SK-N-SH (cell line): Measurements from ENCODE around the gene SPACA5. TPM values are rescaled to one million over a fixed set of nuclear protein-coding genes. Genes with fewer than 3 reads are reported as not detected.

Source experiments
- CTCF ChIA-PET: fragments of 300-600, 350-600 bp; formaldehyde crosslinking; extraction: SDS; loops from one replicate; lab custom pipeline; 2021; lab: Yijun Ruan, JAX
- POLR2A ChIA-PET: fragments of 350-600 bp; sonication (Branson Sonifier 250); formaldehyde crosslinking; extraction: SDS; loops from one replicate; lab custom pipeline; 2020; ENCODE audit warnings: antibody characterized with exemption, inconsistent platforms; lab: Yijun Ruan, JAX
- DNase-seq: peaks from one replicate; pipeline ENCODE4 v3.0.0; 2012
- H2AFZ ChIP-seq: fragments of 200-600 bp; sonication (generic); 2 replicates; pipeline ENCODE4 v1.8.1; 2016; ENCODE audit warnings: antibody characterized with exemption, mild to moderate bottlenecking, low read depth
- H3F3A ChIP-seq: fragments of 200-600 bp; sonication (generic); replicated peaks from 2 replicates; pipeline ENCODE3; 2016; ENCODE audit warnings: antibody characterized with exemption, mild to moderate bottlenecking; ENCODE audit not compliant: insufficient read depth
- H3K27ac ChIP-seq, 2 experiments: fragments of 200-500 bp in 1 of 2; fragments of 200-600 bp in 1 of 2; sonication (Bioruptor generic) in 1 of 2; sonication (generic), shearing (Covaris generic) in 1 of 2; 2 replicates each; pipeline versions ENCODE4 v1.5.1 to v1.6.1; 2014 to 2016; ENCODE audit warnings: low read depth in 2 of 2, inconsistent platforms in 1 of 2, low read length in 1 of 2, mild to moderate bottlenecking in 1 of 2, mixed read lengths in 1 of 2
- H3K27me3 ChIP-seq: fragments of 200-600 bp; sonication (generic), shearing (Covaris generic); 2 replicates; pipeline ENCODE4 v1.6.1; 2016; ENCODE audit warnings: mixed run types; ENCODE audit not compliant: insufficient read depth
- H3K36me3 ChIP-seq, 2 experiments: fragments of 200-500 bp in 1 of 2; fragments of 200-600 bp in 1 of 2; sonication (Bioruptor generic) in 1 of 2; sonication (generic) in 1 of 2; replicated peaks in 1 of 2; 2 replicates each; pipeline versions ENCODE3 to v1.5.1; 2014 to 2016; ENCODE audit warnings: low read length in 1 of 2, mild to moderate bottlenecking in 1 of 2; ENCODE audit not compliant: insufficient read depth in 2 of 2, control insufficient read depth in 1 of 2
- H3K4me1 ChIP-seq, 2 experiments: fragments of 200-500 bp in 1 of 2; fragments of 200-600 bp in 1 of 2; sonication (Bioruptor generic) in 1 of 2; sonication (generic), shearing (Covaris generic) in 1 of 2; 2 replicates each; pipeline versions ENCODE4 v1.5.1 to v1.6.1; 2014 to 2016; ENCODE audit warnings: low read depth in 1 of 2, low read length in 1 of 2, mixed run types in 1 of 2; ENCODE audit not compliant: insufficient read depth in 2 of 2, control insufficient read depth in 1 of 2
- H3K4me2 ChIP-seq: fragments of 200-600 bp; sonication (generic), shearing (Covaris generic); 2 replicates; pipeline ENCODE4 v1.6.1; 2017; ENCODE audit warnings: mixed run types
- H3K4me3 ChIP-seq, 2 experiments: fragments of 200-500 bp in 1 of 2; fragments of 200-600 bp in 1 of 2; sonication (Bioruptor generic) in 1 of 2; sonication (generic), shearing (Covaris generic) in 1 of 2; 2 replicates each; pipeline versions ENCODE4 v1.5.1 to v1.8.1; 2014 to 2016; ENCODE audit warnings: low read depth in 2 of 2, inconsistent platforms in 1 of 2, low read length in 1 of 2, mild to moderate bottlenecking in 1 of 2, mixed read lengths in 1 of 2, moderate library complexity in 1 of 2
- H3K79me2 ChIP-seq: fragments of 200-600 bp; sonication (generic); 2 replicates; pipeline ENCODE4 v1.8.1; 2017; ENCODE audit warnings: mild to moderate bottlenecking; ENCODE audit not compliant: insufficient read depth
- H3K9ac ChIP-seq: fragments of 200-600 bp; sonication (generic); 2 replicates; pipeline ENCODE4 v1.6.1; 2017; ENCODE audit warnings: mixed run types
- H3K9me2 ChIP-seq: fragments of 200-600 bp; sonication (generic); 2 replicates; pipeline ENCODE4 v1.6.1; 2017; ENCODE audit warnings: mixed run types
- H3K9me3 ChIP-seq: fragments of 200-600 bp; sonication (generic); 2 replicates; pipeline ENCODE4 v1.6.1; 2017; ENCODE audit warnings: mixed run types, mild to moderate bottlenecking, moderate library complexity
- H4K20me1 ChIP-seq: fragments of 200-600 bp; sonication (generic); 2 replicates; pipeline ENCODE4 v1.6.1; 2017; ENCODE audit warnings: mild to moderate bottlenecking, mixed run types; ENCODE audit not compliant: insufficient read depth
- CHD2 ChIP-seq: fragments of 150-350 bp; IDR thresholded peaks from 2 replicates; pipeline ENCODE4 v1.6.1; 2018; ENCODE audit warnings: low read length; ENCODE audit not compliant: partially characterized antibody
- GATA2 ChIP-seq: sonication (generic); formaldehyde crosslinking; IDR thresholded peaks from 2 replicates; pipeline ENCODE4 v1.5.0; 2020; ENCODE audit warnings: mild to moderate bottlenecking, missing genetic modification reagents
- IRF3 ChIP-seq: fragments of 150-350 bp; IDR thresholded peaks from 2 replicates; pipeline ENCODE4 v1.6.1; 2016; ENCODE audit warnings: mild to moderate bottlenecking, low read depth, low read length
- RAD21 ChIP-seq: IDR thresholded peaks from 2 replicates; pipeline ENCODE4 v1.6.1; 2012; ENCODE audit warnings: mild to moderate bottlenecking, low read length
- SMC3 ChIP-seq: IDR thresholded peaks from 2 replicates; pipeline ENCODE4 v1.6.1; 2012; ENCODE audit warnings: low read depth, low read length, improper control_type of control experiment
- TAF1 ChIP-seq: IDR thresholded peaks from 2 replicates; pipeline ENCODE4 v1.6.1; 2012; ENCODE audit warnings: low read depth, mild to moderate bottlenecking, low read length, moderate library complexity, borderline replicate concordance
- TCF12 ChIP-seq: IDR thresholded peaks from 2 replicates; pipeline ENCODE4 v1.4.0; 2012
- TEAD4 ChIP-seq: IDR thresholded peaks from 2 replicates; pipeline ENCODE4 v1.4.0; 2012; ENCODE audit warnings: mild to moderate bottlenecking, borderline replicate concordance; ENCODE audit not compliant: insufficient read depth
- USF2 ChIP-seq: fragments of 150-350 bp; IDR thresholded peaks from 2 replicates; pipeline ENCODE4 v1.6.1; 2017; ENCODE audit warnings: antibody characterized with exemption, low read length, low read depth, borderline replicate concordance
- ZBTB33 ChIP-seq: IDR thresholded peaks from 2 replicates; pipeline ENCODE4 v1.4.0; 2012; ENCODE audit warnings: low read depth, borderline replicate concordance
- WGBS: methylation state at CpG from one replicate; pipeline ENCODE4 v1.1.6; 2017; ENCODE audit warnings: low lambda C conversion rate; 5-methylcytosine and 5-hydroxymethylcytosine counted together
- polyA plus RNA-seq, 3 experiments: library from polyadenylated mRNA; depleted of rRNA; stranded (reverse); fragments of >200 nt; gene quantifications; 2 replicates each; pipeline ENCODE4 v1.2.3, GENCODE V29; 2012

Gene SPACA5
- polyA plus RNA-seq, 1 of the 3 experiments (the other 2 are of a cell fraction): not detected

GRCh38 chrX:48058621-48059295, 52.0 kb downstream of the SPACA5 start:
- Histone ChIP-seq H3K9ac (no peak overlapping the region), H3K4me3 (no peak overlapping the region), H3K27me3 (no peaks in the 10 kb centered on the region), H3K4me2 (no peak overlapping the region), H3K9me2 (no peaks in the 10 kb centered on the region), H3F3A (no peaks in the 10 kb centered on the region), H2AFZ (no peak overlapping the region), H3K9me3 (no peaks in the 10 kb centered on the region), H3K36me3 (no peaks in the 10 kb centered on the region), H3K27ac (no peak overlapping the region), H3K79me2 (no peaks in the 10 kb centered on the region), H3K4me1 (no peaks in the 10 kb centered on the region), H4K20me1 (no peaks in the 10 kb centered on the region)
- ChIA-PET CTCF (no interaction called here), POLR2A (no interaction called here)
- TF ChIP-seq TEAD4 (no peak), SMC3 (no peak), ZBTB33 (no peak)
- DNase-seq: no peak
- 19% methylated on average over 2 of the region's 2 CpGs for WGBS

GRCh38 chrX:48059296-48059639, 52.5 kb downstream of the SPACA5 start:
- Histone ChIP-seq H3K4me3 (no peak overlapping the region), H3K9me2 (no peaks in the 10 kb centered on the region), H3F3A (no peaks in the 10 kb centered on the region), H3K4me2 (no peak overlapping the region), H4K20me1 (no peaks in the 10 kb centered on the region), H3K27ac (no peak overlapping the region), H3K4me1 (no peaks in the 10 kb centered on the region), H3K36me3 (no peaks in the 10 kb centered on the region), H3K9ac (no peak overlapping the region), H3K79me2 (no peaks in the 10 kb centered on the region), H3K27me3 (no peaks in the 10 kb centered on the region), H2AFZ (no peak overlapping the region), H3K9me3 (no peaks in the 10 kb centered on the region)
- ChIA-PET CTCF (no interaction called here), POLR2A (no interaction called here)
- no peak for DNase-seq
- WGBS: 54% methylated on average over 1 of the region's 1 CpG
- no peak for TF ChIP-seq TAF1
- TF ChIP-seq IRF3: no peak
- TF ChIP-seq TCF12: no peak
- no peak for TF ChIP-seq GATA2 (CRISPR knock-in tag)
- TF ChIP-seq RAD21: no peak
- no peak for TF ChIP-seq USF2
- TF ChIP-seq CHD2: no peak

Other genes starting within 250 kb of the SPACA5 start
- 3.5 and 6.0 TPM in 2 replicates for gene ZNF81, start 170.1 kb upstream of the SPACA5 start, polyA plus RNA-seq (2012; rRNA removed)
- 2.1 and 2.6 TPM in 2 replicates for gene ZNF182, start 3.0 kb upstream of the SPACA5 start, polyA plus RNA-seq (2012; rRNA removed)
- 0.61 and 1.2 TPM in 2 replicates for gene ZNF630, start 64.7 kb downstream of the SPACA5 start, polyA plus RNA-seq (2012; rRNA removed)
- not detected in 2 replicates for gene SPACA5B, start 123.6 kb downstream of the SPACA5 start, polyA plus RNA-seq (2012; rRNA removed)
- 0.36 and 0.49 TPM in 2 replicates for gene SSX5, start 189.8 kb downstream of the SPACA5 start, polyA plus RNA-seq (2012; rRNA removed)
- 0.05 TPM in 1 of 2 replicates, not detected in the other for gene SSX1, start 248.4 kb downstream of the SPACA5 start, polyA plus RNA-seq (2012; rRNA removed)